Endothelial cell of umbilical vein (primary cell): Measurements from ENCODE around the gene CYB5R4. TPM values are rescaled to one million over a fixed set of nuclear protein-coding genes. Genes with fewer than 3 reads are reported as not detected.

ENCODE experiments used
- BruUV-seq: library from RNA; stranded (reverse); fragments of 400-500 nt; replicated peaks from 2 replicates; lab custom pipeline; 2021; lab: Mats Ljungman, UMichigan
- CTCF ChIA-PET: fragments of 300-600, 350-600 bp; sonication (Branson Sonifier 250); formaldehyde crosslinking; loops from one replicate; lab custom pipeline; 2021; ENCODE audit warnings: antibody characterized with exemption, inconsistent platforms; lab: Charles Lee
- POLR2A ChIA-PET: fragments of 300-600, 350-600 bp; sonication (Branson Sonifier 250); formaldehyde crosslinking; loops from one replicate; lab custom pipeline; 2021; ENCODE audit warnings: antibody characterized with exemption, inconsistent platforms; lab: Charles Lee
- DNase-seq: peaks from one replicate; pipeline ENCODE4 v3.0.0-alpha.2; 2011; ENCODE audit warnings: low read depth, low spot score
- FAIRE-seq: peaks from 2 replicates; lab custom pipeline; 2011; peaks lifted over from hg19 to GRCh38; lab: Jason Lieb, UNC
- H2AFZ ChIP-seq: 2 replicates; pipeline ENCODE4 v1.6.0; 2012; ENCODE audit warnings: low read depth, low read length, control low read depth, inconsistent platforms
- H3K27ac ChIP-seq: 2 replicates; pipeline ENCODE4 v1.5.1; 2011; ENCODE audit warnings: low read depth, mild to moderate bottlenecking, control low read depth, low read length, moderate library complexity; ENCODE audit not compliant: insufficient read depth
- H3K27me3 ChIP-seq, 2 experiments: 2 replicates each; pipeline versions ENCODE4 v1.6.0 to v1.6.1; 2011; ENCODE audit warnings: low read length in 2 of 2, mixed read lengths in 1 of 2; ENCODE audit not compliant: control insufficient read depth in 2 of 2, insufficient read depth in 2 of 2
- H3K36me3 ChIP-seq, 2 experiments: 2 replicates in 1 of 2; 3 replicates in 1 of 2; pipeline ENCODE4 v1.5.1; 2011; ENCODE audit warnings: low read length in 2 of 2, mild to moderate bottlenecking in 1 of 2, moderate library complexity in 1 of 2; ENCODE audit not compliant: control insufficient read depth in 2 of 2, insufficient read depth in 2 of 2; ENCODE audit errors: extremely low read depth in 1 of 2
- H3K4me1 ChIP-seq: 3 replicates; pipeline ENCODE4 v1.5.1; 2011; ENCODE audit warnings: mild to moderate bottlenecking, low read length; ENCODE audit not compliant: control insufficient read depth, insufficient read depth; ENCODE audit errors: extremely low read depth
- H3K4me2 ChIP-seq: 2 replicates; pipeline ENCODE4 v1.6.1; 2011; ENCODE audit warnings: low read length, control low read depth, mixed read lengths; ENCODE audit not compliant: insufficient read depth
- H3K4me3 ChIP-seq, 3 experiments: fragments of 200-600 bp in 1 of 3; sonication (generic), shearing (Covaris generic) in 1 of 3; replicated peaks in 1 of 3; 2 replicates each; pipeline ENCODE4 v1.5.1; 2011 to 2016; ENCODE audit warnings: control low read depth in 3 of 3, low read length in 3 of 3, mild to moderate bottlenecking in 2 of 3, inconsistent platforms in 1 of 3, low read depth in 1 of 3, moderate library complexity in 1 of 3; ENCODE audit not compliant: insufficient read depth in 1 of 3
- H3K79me2 ChIP-seq: 2 replicates; pipeline ENCODE4 v1.6.0; 2012; ENCODE audit warnings: low read length, inconsistent platforms; ENCODE audit not compliant: control insufficient read depth, insufficient read depth
- H3K9ac ChIP-seq: replicated peaks from 2 replicates; pipeline ENCODE3; 2011; ENCODE audit warnings: low read length, control low read depth; ENCODE audit not compliant: insufficient read depth; ENCODE audit errors: extremely low read depth
- H3K9me1 ChIP-seq: replicated peaks from 3 replicates; pipeline ENCODE4 v1.6.0; 2011; ENCODE audit warnings: mild to moderate bottlenecking, low read length; ENCODE audit not compliant: control insufficient read depth, insufficient read depth; ENCODE audit errors: extremely low read depth
- H3K9me3 ChIP-seq: replicated peaks from 2 replicates; pipeline ENCODE4 v1.5.1; 2012; ENCODE audit warnings: low read length, inconsistent platforms; ENCODE audit not compliant: control insufficient read depth, insufficient read depth
- H4K20me1 ChIP-seq: replicated peaks from 2 replicates; pipeline ENCODE3; 2011; ENCODE audit warnings: mild to moderate bottlenecking, low read length; ENCODE audit not compliant: control insufficient read depth, insufficient read depth; ENCODE audit errors: extremely low read depth
- CTCF ChIP-seq, 2 donors: IDR thresholded peaks; 1 replicate in 1 of 2; 2 replicates in 1 of 2; pipeline ENCODE4 v1.5.1; 2011; ENCODE audit warnings: low read length in 2 of 2, mild to moderate bottlenecking in 2 of 2, moderate library complexity in 2 of 2, control low read depth in 1 of 2, inconsistent platforms in 1 of 2, low read depth in 1 of 2; ENCODE audit not compliant: insufficient read depth in 1 of 2; ENCODE audit errors: extremely low read depth in 1 of 2
- EZH2 ChIP-seq: IDR thresholded peaks from 2 replicates; pipeline ENCODE4 v1.6.1; 2012; ENCODE audit warnings: borderline replicate concordance, low read depth, mild to moderate bottlenecking, moderate library complexity, low read length, inconsistent platforms; ENCODE audit not compliant: severe bottlenecking
- dilution Hi-C: fragments of 300-500 bp; cut with MboI; formaldehyde crosslinking; loops from one replicate; pipeline ENCODE4 v1.15.0; 2019; ENCODE audit warnings: low sequenced_read_pairs; ENCODE audit not compliant: extremely low pct_ligation_motif_present
- intact Hi-C: fragments of 100-400 bp; cut with micrococcal nuclease; formaldehyde crosslinking; loops from one replicate; pipeline ENCODE4 v1.10.0; 2022
- polyA plus RNA-seq, 4 experiments: library from polyadenylated mRNA; depleted of rRNA in 3 of 4; stranded (reverse) in 3 of 4; unstranded in 1 of 4; fragments of >200 nt; gene quantifications; 2 replicates each; pipeline versions ENCODE4 v1.2.1 to v1.2.3, GENCODE V29; 2011 to 2012; ENCODE audit warnings: missing spikeins in 1 of 4
- total RNA-seq: library from RNA; stranded (reverse); gene quantifications from 2 replicates; pipeline ENCODE4 v1.2.3, GENCODE V29; 2021

The CYB5R4 gene
- total and polyA plus RNA-seq, 2 donors (not counting 3 experiments of a cell fraction or from before 2014, with no cell fraction given) = 3.1 to 13.4 TPM

GRCh38 chr6:83853178-83854000, 6.1 kb upstream of the CYB5R4 start, which contains the start of gene RIPPLY2:
TSS of gene RIPPLY2 (plus strand) at chr6:83853360. CDS start at chr6:83853417, 57 bp downstream.
- dilution Hi-C loops = no loop called here
- peaks cover 13% of the 10 kb centered on the region for H3K4me1 ChIP-seq

More at GRCh38 chr6:83853178-83854000, 6.1 kb upstream of the CYB5R4 start, which contains the start of gene RIPPLY2:
- peak within 1 kb of the TSS in 2 of 3 experiments; percentile 45 to 61 for H3K4me3 ChIP-seq
- H3K27ac ChIP-seq = no peak within 1 kb of the TSS
- CTCF ChIA-PET = interaction anchor here (1.1 kb wide), 1 partner anchor 238 kb away, joined by 5 read pairs; no protein-coding TSS in a partner anchor
- no peaks in the 10 kb centered on the region for H3K79me2 ChIP-seq
- no TSS peak for BruUV-seq
- no peak within 1 kb of the TSS for H3K9ac ChIP-seq
- POLR2A ChIA-PET = no interaction called here
- intact Hi-C loops = loop anchor here (2.0 kb wide), 1 partner anchor 239 kb away; no protein-coding TSS in a partner anchor
- DNase-seq (peak; percentile 41), FAIRE-seq (no peak)
- H3K27me3 ChIP-seq = peaks cover 24 to 44% of the 10 kb centered on the region in 2 experiments
- H2AFZ ChIP-seq = peak within 1 kb of the TSS; percentile 66
- H3K9me3 ChIP-seq = no peaks in the 10 kb centered on the region
- H4K20me1 ChIP-seq = no peaks in the 10 kb centered on the region
- TF ChIP-seq CTCF (IDR thresholded peaks at IDR 0.05; ENCODE audit: extremely low read depth in 1 of 2, insufficient read depth in 1 of 2, low read depth in 1 of 2, low read length in 2 of 2) (no peak), EZH2 (peak; percentile 80)
- H3K4me2 ChIP-seq = peak within 1 kb of the TSS; percentile 91
- no peaks in the 10 kb centered on the region for H3K36me3 ChIP-seq
- no peaks in the 10 kb centered on the region for H3K9me1 ChIP-seq
